ENCODE results near the gene ZBTB7B. TPM values are rescaled to one million over a fixed set of nuclear protein-coding genes. Genes with fewer than 3 reads are reported as not detected.
A peak's percentile ranks its signal among the peaks of the same experiment; 100 is the strongest.

Gene ZBTB7B
- total RNA-seq, 1 experiment from 2014 or later: 44.1 TPM

DNA sequence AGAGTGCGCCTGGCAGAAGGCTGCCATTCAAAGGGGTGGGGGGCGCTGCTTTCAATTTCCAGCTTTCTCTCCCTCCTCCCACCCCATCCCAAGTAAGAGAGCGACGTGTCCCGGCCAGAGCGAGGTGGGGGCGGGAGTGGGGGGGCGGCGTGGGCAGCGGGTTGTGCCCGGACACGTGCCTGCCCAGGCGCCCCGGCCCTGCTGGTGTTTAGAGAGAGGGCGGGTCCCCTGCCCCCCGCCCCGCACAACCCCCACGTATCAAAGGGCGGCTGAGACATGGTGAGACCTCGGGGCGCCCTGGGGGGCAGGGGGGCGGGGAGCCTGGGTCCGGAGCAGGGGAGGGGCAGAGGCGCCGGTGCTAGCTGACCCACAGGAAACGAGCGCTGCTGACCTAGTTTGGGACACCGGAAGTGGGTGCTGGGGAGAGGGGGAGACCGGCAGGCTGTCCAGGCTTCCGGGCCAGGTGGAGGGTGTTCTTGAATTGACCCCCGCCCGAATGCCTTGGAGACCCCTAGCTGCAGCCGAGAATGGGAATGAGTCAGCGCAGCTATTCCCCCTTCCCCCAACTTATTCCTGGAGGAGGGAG lies 1.3 kb downstream of the ZBTB7B start:
- ChIA-PET POLR2A (ENCODE audit: unreplicated experiment) (interaction anchor here (0.6 kb wide), 2 partner anchors 12 to 31 kb away, joined by 4 to 5 read pairs; no protein-coding TSS in a partner anchor), CTCF (interaction anchor here (0.6 to 0.7 kb wide), 2 partner anchors 13 to 48 kb away, joined by 7 to 10 read pairs; no protein-coding TSS in a partner anchor)
- peak overlapping the region; percentile 77; the same call in 1 of the 2 replicates for H2AFZ ChIP-seq
- peaks cover 9% of the 10 kb centered on the region; the same call in 1 of the 2 replicates for H4K20me1 ChIP-seq (ENCODE audit: insufficient read depth)
- H3K79me2 ChIP-seq (ENCODE audit: low read depth): peaks cover 69% of the 10 kb centered on the region
- H3K4me1 ChIP-seq (replicated peaks; ENCODE audit: insufficient read depth): peaks cover 20% of the 10 kb centered on the region
- peaks cover 16% of the 10 kb centered on the region for H3F3A ChIP-seq (ENCODE audit: insufficient read depth, low read depth)
- no peaks in the 10 kb centered on the region for H3K9me3 ChIP-seq (ENCODE audit: insufficient read depth, low read depth)
- H3K4me2 ChIP-seq: peak overlapping the region; percentile 91
- TF ChIP-seq, protein P1, sequence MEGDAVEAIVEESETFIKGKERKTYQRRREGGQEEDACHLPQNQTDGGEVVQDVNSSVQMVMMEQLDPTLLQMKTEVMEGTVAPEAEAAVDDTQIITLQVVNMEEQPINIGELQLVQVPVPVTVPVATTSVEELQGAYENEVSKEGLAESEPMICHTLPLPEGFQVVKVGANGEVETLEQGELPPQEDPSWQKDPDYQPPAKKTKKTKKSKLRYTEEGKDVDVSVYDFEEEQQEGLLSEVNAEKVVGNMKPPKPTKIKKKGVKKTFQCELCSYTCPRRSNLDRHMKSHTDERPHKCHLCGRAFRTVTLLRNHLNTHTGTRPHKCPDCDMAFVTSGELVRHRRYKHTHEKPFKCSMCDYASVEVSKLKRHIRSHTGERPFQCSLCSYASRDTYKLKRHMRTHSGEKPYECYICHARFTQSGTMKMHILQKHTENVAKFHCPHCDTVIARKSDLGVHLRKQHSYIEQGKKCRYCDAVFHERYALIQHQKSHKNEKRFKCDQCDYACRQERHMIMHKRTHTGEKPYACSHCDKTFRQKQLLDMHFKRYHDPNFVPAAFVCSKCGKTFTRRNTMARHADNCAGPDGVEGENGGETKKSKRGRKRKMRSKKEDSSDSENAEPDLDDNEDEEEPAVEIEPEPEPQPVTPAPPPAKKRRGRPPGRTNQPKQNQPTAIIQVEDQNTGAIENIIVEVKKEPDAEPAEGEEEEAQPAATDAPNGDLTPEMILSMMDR (conservative IDR thresholded peaks at IDR 0.05): no peak
- TF ChIP-seq EZH2 (IDR thresholded peaks at IDR 0.05; ENCODE audit: low read depth): no peak
- no peaks in the 10 kb centered on the region for H3K9me2 ChIP-seq (ENCODE audit: insufficient read depth)
- peak overlapping the region; percentile 60 for H3K27ac ChIP-seq
- H3K36me3 ChIP-seq (ENCODE audit: low read depth): no peaks in the 10 kb centered on the region
- intact Hi-C loops (cut with micrococcal nuclease; ENCODE audit: unreplicated experiment): loop anchor here (5.0 kb wide), 1 partner anchor 42 kb away; the partner anchor contains the start of gene PYGO2
- no peaks in the 10 kb centered on the region for H3K27me3 ChIP-seq (ENCODE audit: insufficient read depth, low read depth)
- BruUV-seq (replicated peaks): no TSS peak
- H3K4me3 ChIP-seq: peak overlapping the region; percentile 100
- DNase-seq: peak in 1 of 2 experiments; percentile 62

DNA sequence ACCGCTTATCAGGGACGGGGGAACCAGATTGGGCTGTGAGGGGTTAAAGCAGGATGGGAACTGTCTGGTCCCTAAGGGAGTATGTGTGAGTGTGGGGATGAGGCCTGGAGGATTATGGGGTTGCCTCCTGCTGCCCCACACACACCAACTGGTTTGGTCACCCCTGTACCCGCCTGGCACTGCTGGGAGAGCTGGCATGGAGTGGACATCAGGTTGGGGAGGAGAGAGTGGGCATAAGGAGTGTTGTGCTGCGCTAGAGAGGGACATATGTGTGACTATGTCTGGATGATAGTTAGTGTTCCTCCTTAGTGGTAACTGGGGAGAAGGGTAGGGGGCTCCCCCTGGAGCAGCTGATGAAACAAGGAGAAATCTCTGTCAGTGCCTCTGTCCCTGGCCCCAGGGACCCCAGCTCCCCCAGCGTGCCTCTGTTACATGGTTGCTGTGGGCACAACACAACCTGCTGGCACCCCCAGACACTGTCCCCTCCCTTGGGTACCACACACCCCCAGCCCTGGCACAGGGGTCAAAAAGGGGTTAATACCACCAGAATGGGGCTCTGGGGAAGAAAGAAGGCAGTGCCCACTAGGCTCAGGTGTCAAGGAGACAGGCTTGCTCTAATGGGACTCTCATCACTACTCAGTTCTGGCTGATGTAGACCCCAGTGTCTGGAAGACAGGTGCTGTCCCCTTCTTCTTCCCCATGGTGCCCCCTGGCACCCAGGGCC lies 1.9 kb downstream of the ZBTB7B start:
- H3K4me3 ChIP-seq: peak overlapping the region; percentile 100
- no peak for DNase-seq
- H2AFZ ChIP-seq: 0 out of 2 replicates have a peak overlapping the region, but pooled peaks have one; percentile 77
- no TSS peak for BruUV-seq (replicated peaks)
- no peaks in the 10 kb centered on the region for H3K27me3 ChIP-seq (ENCODE audit: insufficient read depth, low read depth)
- peak overlapping the region; percentile 60 for H3K27ac ChIP-seq
- peaks cover 10% of the 10 kb centered on the region for H4K20me1 ChIP-seq (ENCODE audit: insufficient read depth)
- CTCF ChIA-PET: no interaction called here
- peaks cover 19% of the 10 kb centered on the region for H3K4me1 ChIP-seq (replicated peaks; ENCODE audit: insufficient read depth)
- no peaks in the 10 kb centered on the region for H3K9me3 ChIP-seq (ENCODE audit: insufficient read depth, low read depth)
- no peaks in the 10 kb centered on the region for H3K9me2 ChIP-seq (ENCODE audit: insufficient read depth)
- TF ChIP-seq, protein P1 (conservative IDR thresholded peaks at IDR 0.05): no peak
- no peak for TF ChIP-seq EZH2 (IDR thresholded peaks at IDR 0.05; ENCODE audit: low read depth)
- peaks cover 70% of the 10 kb centered on the region for H3K79me2 ChIP-seq (ENCODE audit: low read depth)
- H3F3A ChIP-seq (ENCODE audit: insufficient read depth, low read depth): peaks cover 16% of the 10 kb centered on the region
- peak overlapping the region; percentile 91 for H3K4me2 ChIP-seq
- intact Hi-C loops (cut with micrococcal nuclease; ENCODE audit: unreplicated experiment): loop anchor here (5.0 kb wide), 1 partner anchor 42 kb away; the partner anchor contains the start of gene PYGO2
- POLR2A ChIA-PET (ENCODE audit: unreplicated experiment): interaction anchor here (0.6 kb wide), 2 partner anchors 31 to 45 kb away, joined by 3 to 5 read pairs; no protein-coding TSS in a partner anchor
- H3K36me3 ChIP-seq (ENCODE audit: low read depth): no peaks in the 10 kb centered on the region

DNA sequence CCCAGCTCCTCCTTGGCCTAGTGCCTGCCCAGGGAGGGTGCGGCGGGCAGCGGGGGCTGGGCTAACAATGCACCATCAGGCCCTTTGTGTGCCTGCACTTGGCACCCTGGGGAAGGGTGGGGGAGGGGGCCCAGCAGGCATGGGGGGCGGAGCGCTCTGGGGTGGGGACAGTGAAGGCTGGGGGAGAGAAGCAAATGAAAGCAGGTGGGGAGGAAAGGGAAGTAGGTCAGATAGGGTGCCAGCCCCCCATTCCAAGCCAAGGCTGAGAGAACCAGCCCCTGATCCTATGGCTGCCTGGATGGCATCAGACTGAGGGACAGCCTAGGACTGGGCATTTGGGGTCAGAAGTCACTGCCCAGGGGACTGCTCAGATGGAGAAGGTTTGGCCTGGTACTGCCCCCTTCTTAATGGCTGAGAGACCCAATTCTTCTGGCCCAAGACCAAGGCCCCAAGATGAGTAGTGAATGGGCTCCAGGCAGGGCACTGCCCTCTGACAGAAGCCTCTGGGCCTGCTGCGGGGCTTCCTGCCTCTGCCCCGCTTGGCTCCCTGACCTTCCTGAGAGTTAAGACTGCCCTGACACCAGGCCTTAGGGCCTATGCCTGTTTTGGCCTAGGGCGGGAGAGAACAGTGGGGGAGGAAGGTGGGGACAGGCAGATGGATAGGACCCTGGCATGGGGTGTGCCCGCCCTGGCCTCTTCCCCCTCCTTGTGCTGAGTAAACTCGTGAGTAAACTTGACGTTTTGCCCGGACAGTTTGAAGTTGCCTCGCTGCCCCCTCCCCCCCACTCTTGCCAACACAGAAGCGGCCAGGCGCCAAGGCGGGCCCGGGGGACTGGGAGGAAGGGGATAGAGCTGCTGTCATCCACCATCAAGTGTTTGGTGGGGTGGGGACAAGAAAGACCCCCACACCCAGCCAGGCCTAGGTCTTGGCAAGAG lies 2.7 kb downstream of the ZBTB7B start:
- TF ChIP-seq EZH2 (IDR thresholded peaks at IDR 0.05; ENCODE audit: low read depth): no peak
- Histone ChIP-seq H3K9me3 (ENCODE audit: insufficient read depth, low read depth) (no peaks in the 10 kb centered on the region), H3K4me1 (replicated peaks; ENCODE audit: insufficient read depth) (peaks cover 10% of the 10 kb centered on the region), H3K79me2 (ENCODE audit: low read depth) (peaks cover 62% of the 10 kb centered on the region), H3K27ac (peak overlapping the region; percentile 60; the same call in 1 of the 2 replicates), H3K36me3 (ENCODE audit: low read depth) (no peaks in the 10 kb centered on the region), H4K20me1 (ENCODE audit: insufficient read depth) (peaks cover 14% of the 10 kb centered on the region), H3K4me2 (peak overlapping the region; percentile 91), H2AFZ (no peak overlapping the region), H3K27me3 (ENCODE audit: insufficient read depth, low read depth) (no peaks in the 10 kb centered on the region), H3K9me2 (ENCODE audit: insufficient read depth) (no peaks in the 10 kb centered on the region), H3F3A (ENCODE audit: insufficient read depth, low read depth) (peaks cover 16% of the 10 kb centered on the region), H3K4me3 (peak overlapping the region; percentile 100; the same call in 1 of the 2 replicates)
- intact Hi-C loops (cut with micrococcal nuclease; ENCODE audit: unreplicated experiment): no loop called here
- BruUV-seq (replicated peaks): no TSS peak
- ChIA-PET POLR2A (ENCODE audit: unreplicated experiment) (no interaction called here), CTCF (no interaction called here)
- no peak for DNase-seq

Measured in PC-9 (cell line).